ENCODE results near the gene MTURN.

MTURN gene

DNA sequence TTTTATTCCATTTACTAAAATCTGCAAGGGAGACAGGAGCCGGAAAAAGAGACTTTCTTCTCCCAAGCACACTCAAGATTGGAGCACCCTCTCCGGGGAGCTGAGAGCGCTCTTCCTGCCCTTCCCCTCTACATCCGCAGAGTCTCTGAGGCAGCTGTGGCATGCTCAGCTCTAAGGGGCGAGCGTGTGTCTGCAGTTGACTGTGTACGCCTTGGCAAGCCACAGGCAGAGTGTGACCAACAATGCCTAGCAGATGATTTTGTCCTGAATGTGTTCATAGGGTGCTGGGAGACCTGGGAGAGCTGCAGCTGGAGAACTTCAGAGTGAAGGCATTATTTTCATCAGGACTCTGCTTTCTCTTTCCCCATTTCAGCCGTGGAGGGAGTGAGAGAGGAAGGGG is 20.7 kb downstream of the MTURN start:
- no peaks in the 10 kb centered on the region for H3K36me3 ChIP-seq (ENCODE audit: control insufficient read depth, insufficient read depth, low read length)
- no peak overlapping the region for H3K27ac ChIP-seq
- TF ChIP-seq, protein P1, sequence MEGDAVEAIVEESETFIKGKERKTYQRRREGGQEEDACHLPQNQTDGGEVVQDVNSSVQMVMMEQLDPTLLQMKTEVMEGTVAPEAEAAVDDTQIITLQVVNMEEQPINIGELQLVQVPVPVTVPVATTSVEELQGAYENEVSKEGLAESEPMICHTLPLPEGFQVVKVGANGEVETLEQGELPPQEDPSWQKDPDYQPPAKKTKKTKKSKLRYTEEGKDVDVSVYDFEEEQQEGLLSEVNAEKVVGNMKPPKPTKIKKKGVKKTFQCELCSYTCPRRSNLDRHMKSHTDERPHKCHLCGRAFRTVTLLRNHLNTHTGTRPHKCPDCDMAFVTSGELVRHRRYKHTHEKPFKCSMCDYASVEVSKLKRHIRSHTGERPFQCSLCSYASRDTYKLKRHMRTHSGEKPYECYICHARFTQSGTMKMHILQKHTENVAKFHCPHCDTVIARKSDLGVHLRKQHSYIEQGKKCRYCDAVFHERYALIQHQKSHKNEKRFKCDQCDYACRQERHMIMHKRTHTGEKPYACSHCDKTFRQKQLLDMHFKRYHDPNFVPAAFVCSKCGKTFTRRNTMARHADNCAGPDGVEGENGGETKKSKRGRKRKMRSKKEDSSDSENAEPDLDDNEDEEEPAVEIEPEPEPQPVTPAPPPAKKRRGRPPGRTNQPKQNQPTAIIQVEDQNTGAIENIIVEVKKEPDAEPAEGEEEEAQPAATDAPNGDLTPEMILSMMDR (IDR thresholded peaks at IDR 0.05) = no peak
- H3K27me3 ChIP-seq (ENCODE audit: control insufficient read depth, insufficient read depth, low read length) = no peaks in the 10 kb centered on the region
- no peaks in the 10 kb centered on the region for H3K9me3 ChIP-seq (ENCODE audit: control insufficient read depth, low read length)
- H3K9ac ChIP-seq = no peak overlapping the region
- peaks cover 9% of the 10 kb centered on the region for H3K4me1 ChIP-seq
- peaks cover 3% of the 10 kb centered on the region for H3K79me2 ChIP-seq
- no peak overlapping the region for H2AFZ ChIP-seq
- H3K4me3 ChIP-seq (ENCODE audit: low read depth, low read length) = no peak overlapping the region
- no peak overlapping the region for H3K4me2 ChIP-seq (ENCODE audit: low read length)

DNA sequence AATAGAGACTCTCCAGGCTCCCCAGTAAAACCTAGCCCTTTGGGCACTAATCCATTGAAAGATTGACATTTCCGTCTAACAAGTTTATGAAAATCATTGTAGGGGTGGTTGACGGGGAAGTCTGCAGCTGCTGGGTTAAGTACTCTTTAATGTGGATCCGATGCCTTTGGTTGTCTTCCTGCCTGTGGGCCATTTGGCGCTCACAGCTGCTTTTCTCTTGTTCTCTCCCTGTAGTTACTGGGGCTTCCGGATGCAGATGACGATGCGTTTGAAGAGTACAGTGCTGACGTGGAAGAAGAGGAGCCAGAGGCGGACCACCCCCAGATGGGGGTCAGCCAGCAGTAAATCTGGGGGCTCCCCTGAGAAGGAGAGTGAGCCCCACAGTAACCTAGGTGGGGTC is 22.4 kb downstream of the MTURN start:
- no peak overlapping the region for H3K9ac ChIP-seq
- no peaks in the 10 kb centered on the region for H3K9me3 ChIP-seq (ENCODE audit: control insufficient read depth, low read length)
- no peak overlapping the region for H3K4me3 ChIP-seq (ENCODE audit: low read depth, low read length)
- TF ChIP-seq, protein P1 (IDR thresholded peaks at IDR 0.05) = no peak
- H3K27ac ChIP-seq = no peak overlapping the region
- peaks cover 9% of the 10 kb centered on the region for H3K4me1 ChIP-seq
- H3K36me3 ChIP-seq (ENCODE audit: control insufficient read depth, insufficient read depth, low read length) = no peaks in the 10 kb centered on the region
- H3K79me2 ChIP-seq = peaks cover 3% of the 10 kb centered on the region
- no peaks in the 10 kb centered on the region for H3K27me3 ChIP-seq (ENCODE audit: control insufficient read depth, insufficient read depth, low read length)
- H2AFZ ChIP-seq = no peak overlapping the region
- H3K4me2 ChIP-seq (ENCODE audit: low read length) = no peak overlapping the region

DNA sequence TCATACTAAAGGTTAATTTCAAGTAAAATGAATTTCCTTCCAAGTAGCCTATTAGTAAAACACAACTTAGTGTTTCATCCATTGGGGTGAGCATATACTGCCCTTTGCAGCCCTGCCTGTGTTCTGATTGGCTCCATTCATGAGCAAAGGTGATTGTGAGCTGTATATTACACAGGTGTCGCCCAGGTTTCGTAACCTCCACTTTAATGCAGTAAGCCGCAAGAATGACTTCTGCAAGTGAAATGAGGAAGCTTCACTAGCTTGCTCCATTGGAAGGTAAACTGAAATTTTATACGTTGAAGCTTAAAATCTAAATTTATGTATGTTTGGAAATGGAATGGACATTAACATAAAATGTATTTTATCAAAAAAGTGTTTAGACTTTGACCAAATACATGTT is 24.4 kb downstream of the MTURN start:
- Histone ChIP-seq H3K79me2 (peaks cover 2% of the 10 kb centered on the region), H3K27ac (no peak overlapping the region), H3K4me3 (ENCODE audit: low read depth, low read length) (no peak overlapping the region), H2AFZ (no peak overlapping the region), H3K27me3 (ENCODE audit: control insufficient read depth, insufficient read depth, low read length) (no peaks in the 10 kb centered on the region), H3K4me2 (ENCODE audit: low read length) (no peak overlapping the region), H3K36me3 (ENCODE audit: control insufficient read depth, insufficient read depth, low read length) (no peaks in the 10 kb centered on the region), H3K4me1 (peaks cover 28% of the 10 kb centered on the region), H3K9ac (no peak overlapping the region), H3K9me3 (ENCODE audit: control insufficient read depth, low read length) (no peaks in the 10 kb centered on the region)
- TF ChIP-seq, protein P1 (IDR thresholded peaks at IDR 0.05) = no peak

DNA sequence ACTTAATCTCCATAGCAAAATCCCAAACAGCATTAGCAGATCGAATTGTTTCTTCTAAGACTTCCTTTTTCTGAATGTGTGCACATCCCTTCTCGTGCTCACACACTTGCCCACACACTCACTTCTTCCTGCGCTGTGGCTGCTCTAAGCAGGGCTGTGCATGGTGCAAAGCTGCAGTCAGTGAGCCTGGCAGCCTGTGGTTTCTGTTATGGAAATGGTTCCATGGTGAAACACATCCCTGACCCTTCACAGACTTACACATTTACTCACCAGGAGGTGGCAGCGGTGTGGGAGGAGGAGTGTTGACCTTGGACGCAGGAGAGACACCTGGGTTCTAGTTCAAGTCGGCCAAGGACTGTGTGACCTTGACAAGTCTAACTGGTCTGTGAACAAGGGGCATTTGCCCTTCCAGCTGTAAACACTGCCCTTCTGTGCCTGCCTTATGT is 24.9 kb downstream of the MTURN start:
- Histone ChIP-seq H3K9ac (no peak overlapping the region), H3K36me3 (ENCODE audit: control insufficient read depth, insufficient read depth, low read length) (no peaks in the 10 kb centered on the region), H3K4me2 (ENCODE audit: low read length) (no peak overlapping the region), H2AFZ (peak overlapping the region; percentile 62), H3K4me1 (peaks cover 28% of the 10 kb centered on the region), H3K9me3 (ENCODE audit: control insufficient read depth, low read length) (no peaks in the 10 kb centered on the region), H3K79me2 (no peaks in the 10 kb centered on the region), H3K27ac (peak overlapping the region; percentile 48), H3K4me3 (ENCODE audit: low read depth, low read length) (no peak overlapping the region), H3K27me3 (ENCODE audit: control insufficient read depth, insufficient read depth, low read length) (no peaks in the 10 kb centered on the region)
- TF ChIP-seq, protein P1 (IDR thresholded peaks at IDR 0.05) = no peak

DNA sequence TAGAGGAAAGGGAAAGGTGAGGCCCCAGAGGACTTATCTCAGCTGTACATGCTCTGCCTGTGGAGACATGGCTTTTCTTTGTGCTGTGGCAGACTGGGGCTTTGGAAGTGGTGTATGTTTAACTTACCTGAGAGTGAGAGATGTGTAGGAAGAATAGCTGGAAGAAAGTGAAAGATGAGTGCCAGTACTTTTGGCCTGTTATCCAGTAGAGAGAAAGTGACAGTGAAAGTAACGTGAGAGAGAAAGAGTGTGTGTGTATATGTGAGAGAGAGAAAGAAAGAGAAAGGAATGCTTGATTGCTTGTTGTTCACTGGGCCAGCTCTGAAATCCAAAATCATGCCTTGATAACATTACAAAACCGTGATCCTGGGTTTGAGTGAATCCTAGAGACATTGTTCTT is 25.5 kb downstream of the MTURN start:
- Histone ChIP-seq H3K9me3 (ENCODE audit: control insufficient read depth, low read length) (no peaks in the 10 kb centered on the region), H3K4me3 (ENCODE audit: low read depth, low read length) (no peak overlapping the region), H3K27me3 (ENCODE audit: control insufficient read depth, insufficient read depth, low read length) (no peaks in the 10 kb centered on the region), H3K4me2 (ENCODE audit: low read length) (no peak overlapping the region), H3K79me2 (no peaks in the 10 kb centered on the region), H3K9ac (no peak overlapping the region), H3K36me3 (ENCODE audit: control insufficient read depth, insufficient read depth, low read length) (no peaks in the 10 kb centered on the region), H2AFZ (peak overlapping the region; percentile 62), H3K4me1 (peaks cover 28% of the 10 kb centered on the region), H3K27ac (peak overlapping the region; percentile 48)
- TF ChIP-seq, protein P1 (IDR thresholded peaks at IDR 0.05) = no peak
